ENCODE results near the gene ATP11A. TPM values are rescaled to one million over a fixed set of nuclear protein-coding genes. Genes with fewer than 3 reads are reported as not detected.

ATP11A gene
- total RNA-seq, 1 experiment from 2014 or later, result 65.3 TPM

- Histone ChIP-seq H2BK12ac (ENCODE audit: insufficient read length, low read depth, low read length) (no peak overlapping the region), H3K79me2 (ENCODE audit: insufficient read depth, low read length) (no peaks in the 10 kb centered on the region), H4K91ac (ENCODE audit: insufficient read length, low read depth, low read length) (no peak overlapping the region), H2BK5ac (ENCODE audit: insufficient read length, low read length) (no peak overlapping the region), H3K14ac (ENCODE audit: insufficient read depth, low read length) (no peak overlapping the region), H4K5ac (ENCODE audit: insufficient read length, low read depth, low read length) (no peak overlapping the region), H3K27ac (ENCODE audit: insufficient read length, low read depth, low read length) (no peak overlapping the region), H2AK5ac (ENCODE audit: insufficient read length, low read length) (no peak overlapping the region), H3K9me3 (ENCODE audit: control insufficient read depth, low read depth, low read length) (no peaks in the 10 kb centered on the region), H3K56ac (ENCODE audit: insufficient read length, low read depth, low read length) (no peak overlapping the region), H2BK120ac (ENCODE audit: low read depth, low read length, poor library complexity, severe bottlenecking) (no peak overlapping the region), H3K23ac (ENCODE audit: insufficient read length, low read depth, low read length) (no peak overlapping the region), H3K4ac (ENCODE audit: low read depth, low read length) (no peak overlapping the region), H3K23me2 (ENCODE audit: insufficient read length, low read depth, low read length, poor library complexity, severe bottlenecking) (no peaks in the 10 kb centered on the region), H3K79me1 (ENCODE audit: insufficient read depth, low read depth, low read length, poor library complexity, severe bottlenecking) (no peaks in the 10 kb centered on the region), H3K18ac (ENCODE audit: insufficient read length, low read depth, low read length) (no peak overlapping the region), H3K4me2 (ENCODE audit: insufficient read depth, insufficient read length, low read length) (no peak overlapping the region), H3K4me1 (ENCODE audit: insufficient read depth, low read length) (peaks cover 3% of the 10 kb centered on the region; the same call in 1 of the 2 replicates), H3T11ph (ENCODE audit: low read length) (no peak overlapping the region), H2BK20ac (ENCODE audit: low read depth, low read length, poor library complexity, severe bottlenecking) (no peak overlapping the region), H4K20me1 (ENCODE audit: control insufficient read depth, insufficient read depth, insufficient read length) (peaks cover 2% of the 10 kb centered on the region), H2AFZ (ENCODE audit: low read length) (no peak overlapping the region), H3K27me3 (ENCODE audit: insufficient read depth, low read length) (0 out of 2 replicates have a peak, but pooled peaks cover 2% of the 10 kb centered on the region), H4K8ac (replicated peaks; ENCODE audit: insufficient read length, low read depth, low read length) (no peak overlapping the region), H2BK15ac (ENCODE audit: low read depth, low read length) (no peak overlapping the region), H3K9ac (ENCODE audit: extremely low read depth, insufficient read length, low read length) (no peak overlapping the region)
- no peaks in the 10 kb centered on the region; a peak in 1 of 5 replicates for H3K9me3 Mint-ChIP-seq
- H3K27me3 Mint-ChIP-seq (ENCODE audit: low read depth), result peaks cover 8% of the 10 kb centered on the region
- no peak; the same call in 2 of the 3 replicates for TF ChIP-seq CTCF (conservative IDR thresholded peaks at IDR 0.05)
- no peak overlapping the region for H3K4me3 Mint-ChIP-seq
- no CpG with 5 or more reads among the region's 29 CpGs for WGBS (ENCODE audit: extremely low coverage, insufficient read length, low lambda C conversion rate)
- DNase-seq, result no peak
- H3K4me1 Mint-ChIP-seq, result peaks cover 19 to 21% of the 10 kb centered on the region in 2 experiments
- peak overlapping the region in 1 of 3 experiments; percentile 91; a peak in 3 of 7 replicates for H3K27ac Mint-ChIP-seq
- peaks cover 0 to 2% (median 0%) of the 10 kb centered on the region in 3 experiments; a peak in 4 of 7 replicates for H3K36me3 Mint-ChIP-seq (ENCODE audit: insufficient read depth in 1 of 3, low read depth in 3 of 3)
Measured at GRCh38 chr13:112917056-112917664, 227.3 kb downstream of the ATP11A start.

Data from H9 (cell line).